ENCODE measurements around the gene FXYD6.
A peak's percentile ranks its signal among the peaks of the same experiment; 100 is the strongest.

Gene FXYD6

DNA sequence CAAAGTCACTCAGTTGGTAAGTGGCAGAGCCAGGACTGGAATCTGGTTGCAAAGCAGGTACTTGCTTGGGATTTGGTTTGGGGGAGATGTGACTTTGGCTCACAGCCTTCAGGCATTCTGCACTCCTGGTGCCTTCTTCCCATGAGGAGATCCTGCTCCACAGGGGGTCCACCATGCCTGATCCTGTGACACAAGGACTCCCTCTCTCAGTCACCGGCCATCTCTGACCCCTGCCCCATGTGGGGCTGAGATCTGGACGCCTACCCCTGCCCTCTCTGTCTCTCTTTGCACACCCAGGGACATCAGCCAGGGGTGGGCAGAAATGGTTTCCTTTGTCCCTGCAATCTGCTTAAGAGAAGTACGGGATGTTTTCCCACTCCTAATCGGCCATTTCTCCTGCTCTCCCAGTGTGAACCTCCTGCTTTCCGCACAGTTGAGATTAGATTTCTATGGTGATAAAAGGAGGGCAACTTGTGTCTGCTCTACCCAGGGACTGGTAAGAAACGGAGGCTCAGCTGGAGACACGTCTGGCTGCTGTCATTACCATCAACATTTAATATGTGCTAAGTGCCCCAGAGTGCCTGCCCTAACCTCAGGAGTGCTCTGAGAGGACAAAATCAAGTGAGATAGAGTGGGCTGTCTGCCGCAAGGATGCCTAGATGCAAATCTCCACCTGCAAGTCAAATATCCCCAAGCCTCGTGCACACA, 11.1 kb upstream of the FXYD6 start:
- no peak for DNase-seq (ENCODE audit: low read depth in 2 of 3, low spot score in 1 of 3)

DNA sequence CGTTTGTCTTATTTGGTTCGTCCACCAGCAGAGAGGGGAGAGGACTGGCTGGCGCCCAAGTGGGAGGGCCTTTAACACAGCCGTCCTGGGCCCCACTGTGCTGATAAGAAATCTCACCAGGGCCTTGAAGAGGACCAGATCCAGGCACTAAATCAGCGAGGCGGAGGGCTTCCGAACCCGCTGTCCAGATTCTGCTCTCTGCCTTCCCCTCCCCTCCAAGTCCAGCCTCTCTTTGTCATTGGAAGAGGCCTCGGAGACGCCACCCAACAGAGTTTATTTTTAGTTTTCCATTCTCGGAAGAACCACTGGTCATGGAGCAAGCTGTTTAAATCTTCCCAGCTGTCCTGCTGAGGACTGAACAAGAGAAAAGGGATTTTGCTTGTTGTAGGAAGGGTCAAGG, 9.3 kb upstream of the FXYD6 start:
- DNase-seq (ENCODE audit: low read depth in 2 of 3, low spot score in 1 of 3): no peak

DNA sequence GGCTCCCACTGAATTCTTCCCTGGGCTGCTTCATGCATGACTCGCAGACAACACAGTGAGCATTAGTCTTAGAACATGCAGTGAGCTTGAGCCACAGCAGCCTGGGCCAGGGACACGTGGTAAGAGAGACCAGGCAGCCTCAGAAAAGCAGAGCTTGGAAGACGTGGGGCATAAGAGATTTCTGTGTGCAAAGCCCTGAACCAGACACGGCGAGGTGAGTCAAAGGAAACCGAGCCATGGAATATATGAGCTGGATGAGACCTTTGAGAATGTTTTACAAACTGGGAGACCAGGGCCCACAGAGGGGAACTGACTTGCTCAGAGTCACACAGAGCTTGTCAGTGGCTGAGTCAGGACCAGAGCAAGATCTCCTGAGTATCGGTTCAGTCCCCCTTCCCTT, 8.5 kb upstream of the FXYD6 start:
- DNase-seq (ENCODE audit: low read depth in 2 of 3, low spot score in 1 of 3): peak in 2 of 3 donors; percentile 21

DNA sequence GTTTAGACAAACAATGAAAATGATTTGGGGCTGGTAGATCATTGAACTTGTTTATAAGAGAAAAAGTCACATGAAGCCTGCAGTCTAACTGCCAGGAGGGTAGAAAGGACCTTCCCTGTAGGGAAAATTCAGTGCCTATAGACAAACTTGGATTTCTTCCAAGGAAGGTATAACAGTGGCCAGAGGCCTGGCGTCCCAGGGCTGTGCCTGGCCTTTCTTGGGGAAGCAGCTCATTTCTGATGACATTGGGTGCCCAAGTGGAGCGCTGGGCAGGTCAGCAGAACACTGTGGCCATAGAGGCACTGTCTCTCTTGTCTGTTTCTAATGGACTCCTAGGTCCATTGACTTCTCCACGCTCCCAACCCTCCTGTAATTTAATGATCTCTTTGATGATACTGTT, 6.6 kb upstream of the FXYD6 start:
- no peak for DNase-seq (ENCODE audit: low read depth in 2 of 3, low spot score in 1 of 3)

DNA sequence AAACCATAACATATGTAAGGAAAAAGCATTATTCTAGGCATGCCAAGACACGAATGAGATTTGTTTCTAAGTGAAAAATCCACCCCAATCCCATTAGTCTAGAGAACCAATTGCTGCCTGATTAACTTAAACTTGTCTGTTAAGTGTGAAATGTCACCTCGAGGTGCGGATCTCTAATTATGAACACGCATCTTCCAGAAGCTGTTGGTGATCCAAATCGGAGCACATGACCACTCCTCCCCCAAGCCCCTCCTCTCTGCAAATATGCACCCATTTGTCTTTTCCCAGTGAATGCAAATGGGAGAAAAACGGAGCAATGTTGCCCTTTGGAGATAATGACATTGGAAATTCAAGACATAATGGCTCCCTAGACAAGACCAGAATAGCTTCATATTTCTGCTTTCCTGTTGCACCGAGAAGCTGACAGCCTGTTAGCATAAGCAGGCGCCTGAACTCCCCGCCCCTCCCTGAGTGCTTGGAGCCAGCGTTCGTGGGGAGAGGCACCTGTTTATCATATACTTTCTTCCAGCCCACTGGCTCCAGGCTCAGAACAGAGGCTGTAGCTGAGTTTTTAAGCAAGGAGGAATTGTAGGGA, 6.0 kb upstream of the FXYD6 start:
- DNase-seq (ENCODE audit: low read depth in 2 of 3, low spot score in 1 of 3): no peak

DNA sequence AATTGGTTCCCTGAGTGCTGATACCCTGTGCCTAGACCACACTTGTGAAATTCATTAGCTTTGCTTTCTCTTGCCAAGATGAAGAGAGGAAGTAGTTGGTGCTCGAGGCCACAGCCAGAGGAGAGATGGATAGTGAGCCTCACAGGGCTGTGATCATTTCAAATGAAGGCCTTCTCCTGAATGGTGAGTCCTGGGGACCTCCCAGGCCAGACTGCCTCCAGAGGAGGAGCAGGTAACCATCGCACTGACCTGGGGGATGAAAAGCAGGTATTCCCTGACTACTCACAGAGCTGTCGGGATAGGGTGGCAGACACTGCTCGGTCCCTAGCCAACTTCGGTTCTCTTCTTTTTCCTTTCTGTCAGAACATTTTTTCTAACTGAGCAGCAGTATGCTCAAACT, 4.8 kb upstream of the FXYD6 start:
- no peak for DNase-seq (ENCODE audit: low read depth in 2 of 3, low spot score in 1 of 3)

DNA sequence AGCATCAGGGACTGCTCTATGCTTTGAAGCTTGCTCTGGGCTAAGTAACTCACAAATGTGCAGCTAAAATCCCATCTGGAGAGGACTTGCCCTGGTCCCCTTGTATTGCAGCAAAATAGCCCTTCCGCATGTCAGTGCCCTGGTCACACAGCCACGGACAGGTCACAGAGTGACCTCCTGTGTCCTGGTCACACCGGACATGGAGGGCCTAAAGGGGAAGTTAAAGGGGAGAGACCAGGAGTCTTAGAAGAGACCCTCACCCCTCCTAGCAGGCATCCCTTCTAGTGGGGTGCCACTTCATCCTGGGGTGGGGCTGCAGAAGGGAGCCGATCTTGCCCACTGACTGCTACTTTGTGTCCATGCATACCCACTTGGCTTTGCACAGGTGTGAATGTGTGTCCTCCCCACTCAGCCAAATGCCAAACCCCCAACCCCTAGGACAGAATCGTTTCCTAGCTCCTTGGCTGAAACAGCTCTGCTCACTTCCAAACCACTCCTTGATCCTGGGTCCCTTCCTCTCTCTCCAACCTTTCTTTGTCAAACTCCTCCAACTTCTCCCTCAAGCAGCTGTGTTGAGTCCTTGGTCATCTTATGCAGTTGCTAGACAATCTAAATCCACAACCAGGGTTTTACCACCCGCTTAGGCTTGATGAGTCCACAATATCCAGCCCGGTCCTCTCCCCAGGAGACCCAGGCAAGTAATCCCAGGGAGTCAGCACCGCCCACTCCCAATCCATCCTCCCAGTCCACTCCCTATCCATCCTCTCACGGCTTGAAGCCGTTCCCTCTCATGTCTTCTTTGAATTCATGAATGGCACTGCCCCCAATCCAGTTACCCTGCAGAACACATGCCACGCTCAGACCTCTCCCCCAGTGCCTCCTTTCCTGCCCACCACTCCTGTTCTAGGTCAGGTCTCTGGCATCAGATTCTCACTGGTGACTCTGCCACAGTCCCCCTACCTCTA, 3.3 kb upstream of the FXYD6 start:
- no peak for DNase-seq (ENCODE audit: low read depth in 2 of 3, low spot score in 1 of 3)

DNA sequence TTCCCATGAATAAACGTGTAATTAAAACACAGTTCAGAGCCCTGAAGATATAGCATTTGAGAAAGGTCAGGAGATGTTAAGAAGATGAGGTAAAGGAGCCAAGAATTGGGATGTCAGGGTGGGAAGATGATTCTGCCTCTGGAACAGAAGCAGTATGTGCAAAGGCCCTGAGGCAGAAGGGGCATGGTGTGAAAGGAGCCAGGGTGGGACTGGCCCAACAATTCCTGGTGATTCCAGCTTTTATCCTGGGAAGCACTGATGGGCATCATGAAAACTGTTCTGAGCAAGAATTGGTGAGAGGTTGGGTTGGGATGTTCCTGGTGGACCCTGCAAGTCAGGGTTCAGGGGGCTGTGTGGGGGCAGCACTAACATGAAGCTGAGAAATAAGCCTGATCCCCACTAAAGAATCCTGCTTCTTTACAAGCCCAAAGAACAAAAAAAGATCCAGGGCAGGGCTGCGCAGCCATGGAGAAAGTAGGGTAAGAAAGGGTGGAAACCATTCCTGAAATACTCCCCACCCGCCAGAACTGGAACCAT, 2.5 kb upstream of the FXYD6 start:
- no peak for DNase-seq (ENCODE audit: low read depth in 2 of 3, low spot score in 1 of 3)

DNA sequence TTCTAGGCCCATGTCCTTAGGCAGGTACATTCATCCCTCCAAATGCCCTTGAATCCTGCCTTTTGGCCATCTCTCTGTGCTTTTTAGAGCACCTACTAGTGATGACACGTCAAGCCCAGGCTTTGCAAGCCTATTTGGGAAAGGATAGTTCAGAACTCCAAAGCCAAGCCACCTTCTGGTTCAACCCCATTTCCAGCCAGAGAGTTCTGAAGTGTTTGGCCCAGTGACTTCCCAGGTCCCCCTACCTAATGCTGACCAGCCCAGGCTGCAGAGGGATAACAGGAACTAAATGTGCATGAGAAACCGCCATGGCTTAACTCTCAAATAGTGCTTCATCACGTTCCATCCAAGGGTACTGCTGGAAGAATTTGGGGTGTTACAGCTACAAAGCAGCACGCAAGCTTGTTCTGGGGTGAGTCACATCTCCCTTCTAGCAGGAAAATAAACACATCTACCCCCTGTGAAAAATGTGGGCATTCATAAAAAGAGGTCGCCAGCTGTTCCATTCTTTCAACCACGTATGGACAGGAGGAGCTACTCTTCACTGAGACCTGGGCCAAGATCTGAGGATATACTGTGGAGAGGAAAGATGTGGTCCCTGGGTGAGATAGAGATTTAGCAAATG, 2.0 kb upstream of the FXYD6 start:
- DNase-seq (ENCODE audit: low read depth in 2 of 3, low spot score in 1 of 3): no peak

DNA sequence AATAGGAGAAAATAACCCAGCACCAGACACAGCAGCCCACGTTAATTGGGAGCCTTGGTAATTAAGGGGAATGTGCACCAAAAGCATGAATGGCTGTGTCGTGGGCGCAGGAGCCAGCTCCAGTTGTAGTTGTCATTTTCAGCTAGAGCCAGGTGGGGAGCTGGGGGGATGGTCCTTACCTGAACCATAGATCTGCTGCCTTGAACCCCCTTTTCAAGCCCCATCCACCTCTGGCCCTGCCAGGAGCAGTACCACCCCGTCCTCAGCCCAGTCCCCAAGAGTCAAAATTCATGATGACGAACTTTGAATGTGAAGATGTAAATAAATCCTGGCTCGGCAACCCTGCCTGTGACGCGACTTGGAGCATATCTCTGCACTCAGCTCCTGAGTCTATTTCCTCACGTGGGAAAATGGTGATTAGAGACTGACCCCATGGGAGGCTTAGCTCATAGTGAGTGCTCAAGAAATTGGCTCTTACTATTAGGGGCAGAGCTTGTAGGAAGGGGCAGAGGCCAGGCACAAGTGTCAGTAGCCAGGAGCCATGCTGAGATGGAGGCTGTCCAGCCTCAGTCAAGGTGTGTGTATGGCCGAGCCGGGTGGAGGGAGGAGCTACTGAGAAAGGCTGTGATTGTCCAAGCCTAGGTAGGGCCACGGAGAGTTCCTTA, 794 bp upstream of the FXYD6 start:
- no peak for DNase-seq (ENCODE audit: low read depth in 2 of 3, low spot score in 1 of 3)

DNA sequence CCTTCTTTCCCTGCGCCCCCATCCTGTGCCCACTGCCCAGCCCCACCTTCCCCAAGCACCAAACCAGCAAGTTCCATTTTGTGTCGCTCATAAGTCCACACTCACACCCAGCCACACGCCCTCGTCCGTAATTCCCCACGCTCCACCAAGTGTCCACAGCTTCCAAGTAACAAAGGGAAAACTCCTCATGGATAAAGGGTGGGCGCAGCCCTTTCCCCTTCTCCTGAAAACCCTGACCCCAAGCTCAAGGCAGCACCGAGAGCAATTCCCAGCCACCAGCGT, 458 bp downstream of the FXYD6 start:
- DNase-seq (ENCODE audit: low read depth in 2 of 3, low spot score in 1 of 3): no peak

DNA sequence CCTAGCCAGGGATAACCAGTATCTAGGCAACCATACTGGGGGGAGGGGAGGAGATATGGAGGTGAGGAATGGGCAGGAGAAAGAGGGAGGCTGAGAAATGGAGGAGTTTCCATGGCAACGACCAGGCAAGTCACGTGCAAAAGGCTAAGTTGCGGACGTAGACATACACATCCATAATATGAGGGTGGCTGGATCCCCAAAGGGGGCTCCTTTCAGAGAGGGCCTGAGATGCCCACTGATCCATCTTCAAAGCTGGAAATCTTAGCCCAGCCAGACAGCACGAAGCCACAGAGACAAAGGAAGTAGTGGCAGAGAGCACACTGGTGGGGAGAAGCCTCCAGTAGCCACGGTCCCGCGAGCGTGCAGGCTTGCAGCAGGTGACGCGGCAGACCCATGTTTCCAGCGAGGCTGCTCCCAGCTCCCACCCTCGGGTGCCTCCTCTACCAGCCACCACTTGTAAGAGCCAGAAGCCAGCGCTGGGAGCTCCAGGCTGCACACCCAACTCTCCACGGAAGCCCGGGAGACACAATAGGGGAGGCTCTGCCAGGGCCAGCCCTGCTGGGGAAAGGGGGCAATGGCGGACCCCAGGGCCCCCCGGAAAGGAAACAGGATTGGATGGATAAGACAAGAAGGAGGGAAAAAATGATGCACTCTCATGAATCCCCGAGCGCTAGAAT, 938 bp downstream of the FXYD6 start:
- no peak for DNase-seq (ENCODE audit: low read depth in 2 of 3, low spot score in 1 of 3)

DNA sequence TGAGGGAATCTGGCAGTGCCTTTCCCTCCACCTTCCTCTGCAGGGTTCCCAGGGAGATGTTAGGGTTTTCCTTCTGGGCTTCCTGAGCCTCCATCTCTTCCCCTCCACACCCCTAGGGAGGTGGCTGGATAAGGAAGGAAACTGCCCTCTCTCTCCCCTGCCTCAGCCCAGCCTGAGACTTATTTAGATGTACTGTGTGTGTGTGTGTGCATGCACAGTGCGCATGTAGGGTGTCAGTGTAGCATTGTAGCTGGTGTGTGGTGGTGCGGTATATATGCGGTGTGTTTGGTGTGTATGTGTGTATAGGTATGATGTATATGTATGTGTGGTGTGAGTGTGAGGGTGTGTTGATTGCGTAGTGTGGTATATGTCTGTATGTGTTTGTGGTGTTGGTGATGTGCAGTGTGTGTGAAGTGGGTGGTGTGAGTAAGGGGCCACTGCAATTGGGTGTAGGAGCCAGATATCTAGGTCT, 1.5 kb downstream of the FXYD6 start:
- DNase-seq (ENCODE audit: low read depth in 2 of 3, low spot score in 1 of 3): no peak

DNA sequence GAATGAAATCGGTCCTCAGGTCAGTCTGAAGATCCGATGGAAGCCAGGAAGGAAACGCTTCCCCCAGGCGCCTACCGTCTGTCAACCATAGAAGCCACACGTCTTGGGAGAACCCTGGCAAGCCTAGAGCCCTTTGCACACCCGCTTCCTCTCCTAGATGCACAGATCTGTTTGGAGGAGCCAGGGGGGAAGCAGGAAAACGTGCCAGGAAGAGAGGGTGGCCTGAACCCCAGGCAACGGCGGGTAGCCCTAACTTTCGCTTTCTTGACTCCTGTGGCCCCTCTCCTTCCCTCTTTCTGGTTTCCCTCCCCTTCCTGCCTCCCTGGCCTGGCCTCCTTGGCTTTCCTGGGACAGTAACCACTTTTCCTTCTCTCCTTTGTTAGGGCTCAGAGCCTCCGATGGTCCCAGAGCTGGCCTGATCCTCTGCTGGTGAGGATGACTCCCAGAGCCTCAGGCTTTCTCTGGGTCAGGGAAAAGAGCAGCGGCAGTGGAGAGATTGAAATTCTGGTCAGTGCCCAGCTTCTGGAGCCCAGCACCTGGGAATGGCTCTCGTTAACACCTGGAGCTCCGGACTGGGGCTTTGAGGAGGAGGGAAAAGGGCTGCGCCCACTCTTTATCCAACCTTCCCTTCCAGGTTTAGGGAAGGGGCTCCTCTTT, 2.1 kb downstream of the FXYD6 start:
- no peak for DNase-seq (ENCODE audit: low read depth in 2 of 3, low spot score in 1 of 3)

DNA sequence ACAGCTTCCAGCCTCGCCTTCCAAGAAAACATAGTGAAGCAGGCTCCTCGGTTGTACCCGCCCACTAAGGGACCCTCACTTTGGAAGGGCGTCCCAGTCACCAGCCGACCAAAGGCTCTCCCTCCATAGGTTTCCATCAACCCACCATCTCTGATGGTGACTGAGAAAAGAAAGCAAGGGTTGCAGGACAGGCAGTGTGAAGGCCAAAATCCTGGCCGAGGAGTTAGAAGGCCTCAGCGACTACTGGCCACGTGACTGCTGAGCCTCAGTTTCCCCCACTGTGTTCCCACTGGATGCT, 2.7 kb downstream of the FXYD6 start:
- no peak for DNase-seq (ENCODE audit: low read depth in 2 of 3, low spot score in 1 of 3)

DNA sequence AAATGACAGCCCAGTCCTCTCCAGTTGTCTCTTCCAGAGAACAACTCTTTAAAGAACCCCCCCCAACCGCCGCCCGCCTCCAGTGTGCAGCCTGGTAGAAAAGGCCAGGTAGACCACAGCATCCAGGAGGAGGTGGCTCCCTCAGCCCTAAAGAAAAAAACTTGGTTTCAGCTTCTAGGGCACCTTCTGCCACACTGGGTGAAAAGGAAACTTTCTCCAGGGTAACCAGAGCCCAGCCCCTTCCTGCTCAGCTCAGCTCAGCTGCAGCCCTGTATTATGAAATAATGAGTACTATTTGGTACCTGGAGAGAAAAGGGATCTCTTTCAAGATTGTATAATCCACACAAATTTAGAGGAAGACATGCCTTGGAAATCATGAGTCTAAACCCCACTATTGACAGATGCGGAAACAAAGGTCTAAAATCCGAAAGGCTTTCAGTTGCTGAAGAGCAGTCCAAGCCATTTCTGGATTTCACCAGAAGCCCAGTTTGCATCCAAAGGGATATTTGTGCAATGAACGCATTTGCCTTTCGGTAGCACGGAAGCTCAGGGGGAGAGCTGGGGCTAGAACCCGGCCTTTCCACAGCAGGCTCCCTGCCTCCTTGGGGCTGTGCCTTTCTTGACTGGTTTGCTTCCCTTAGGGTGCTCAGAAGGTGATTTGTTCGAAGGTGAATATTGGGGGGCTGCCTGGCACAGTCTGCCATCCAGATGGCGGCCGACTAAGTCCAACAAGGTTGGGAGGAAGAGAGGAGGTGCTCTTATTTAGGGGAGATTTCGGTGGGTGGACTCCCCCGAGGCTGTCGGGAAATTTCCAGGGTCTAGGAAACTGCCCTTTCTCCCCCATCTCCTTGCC, 3.3 kb downstream of the FXYD6 start:
- no peak for DNase-seq (ENCODE audit: low read depth in 2 of 3, low spot score in 1 of 3)

DNA sequence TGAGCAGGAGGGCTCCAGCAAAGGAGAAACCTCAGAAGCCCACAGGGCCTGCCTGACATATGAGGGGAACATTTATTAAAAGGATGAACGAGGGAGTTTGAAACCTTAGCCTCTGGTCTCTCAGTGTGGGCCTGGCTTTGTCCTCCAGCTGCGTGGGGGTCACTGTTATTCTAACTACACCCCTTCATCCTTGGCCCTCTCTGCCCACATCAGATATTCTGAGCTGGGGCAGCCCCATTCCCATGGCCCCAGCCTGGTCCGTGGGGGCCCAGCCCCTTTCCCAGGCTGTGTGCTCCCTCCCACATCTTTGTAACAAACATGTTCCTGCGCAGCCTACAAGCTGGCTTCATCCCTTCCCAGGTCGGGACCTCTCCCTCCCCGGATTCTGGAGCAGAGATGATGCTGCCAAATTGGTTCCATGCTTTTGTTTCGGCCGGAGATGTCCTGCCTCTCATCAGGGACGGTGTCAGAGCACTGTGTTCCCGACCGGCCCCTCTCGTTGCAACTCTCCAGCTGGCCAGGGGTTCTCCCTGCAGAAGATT, 4.0 kb downstream of the FXYD6 start:
- DNase-seq (ENCODE audit: low read depth in 2 of 3, low spot score in 1 of 3): no peak

DNA sequence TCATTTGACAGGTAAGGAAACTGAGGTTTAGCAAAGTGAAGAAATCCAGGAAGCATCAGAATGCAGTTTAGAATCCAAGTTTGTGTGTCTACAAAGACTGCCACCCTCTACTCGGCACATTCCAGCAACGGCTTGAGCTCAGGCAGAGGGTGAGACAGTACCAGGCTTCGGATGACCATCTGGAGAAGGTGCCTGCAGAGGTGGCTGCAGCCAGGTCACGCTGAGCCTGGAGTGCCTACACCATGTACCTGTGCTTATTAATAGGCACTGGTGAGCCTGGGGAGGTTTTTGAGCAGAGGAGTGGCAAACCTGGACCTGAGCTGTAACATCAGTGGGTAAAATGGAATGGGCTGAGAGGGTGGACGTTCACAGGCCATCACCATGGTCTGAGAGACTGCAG, 4.7 kb downstream of the FXYD6 start:
- DNase-seq (ENCODE audit: low read depth in 2 of 3, low spot score in 1 of 3): no peak

DNA sequence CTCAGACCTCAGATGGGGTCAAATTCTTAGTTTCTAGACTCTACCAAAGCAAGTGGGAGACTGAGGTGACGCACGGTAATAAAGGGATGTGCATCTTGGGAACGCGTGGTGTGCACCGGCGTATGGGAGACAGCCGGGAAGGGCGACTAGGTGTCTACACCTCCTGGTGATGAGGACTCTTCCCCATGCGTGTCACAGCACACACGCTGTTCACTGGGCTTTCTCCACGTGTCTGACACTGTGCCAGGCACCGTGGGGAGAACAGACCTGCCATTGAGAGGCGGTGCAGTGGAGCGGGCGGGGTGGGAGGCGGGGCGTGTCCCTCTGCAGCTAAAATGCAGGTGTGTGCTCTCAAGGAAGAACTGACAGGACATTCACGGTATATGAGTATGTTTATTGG, 5.3 kb downstream of the FXYD6 start:
- DNase-seq (ENCODE audit: low read depth in 2 of 3, low spot score in 1 of 3): no peak

Measured in stimulated activated CD4-positive, alpha-beta T cell treated with anti-CD3 and anti-CD28 coated beads, Interleukin-12 subunit alpha, Interleukin-12 subunit beta, amount 100 ng/mL, for 48 hours (primary cell).